HG02973 (cell line): ENCODE data around the gene ZC3H10.
A peak's percentile ranks its signal among the peaks of the same experiment; 100 is the strongest.
"Not testable (repeated sequence)": the region's sequence is repeated elsewhere in the genome, so short reads cannot be mapped to it uniquely, and the experiment has no call there.

Experiments used
- ATAC-seq: cut with Tn5 transposase; IDR thresholded peaks from one replicate; pipeline ENCODE4 v1.9.1; 2021; ENCODE audit warnings: moderate library complexity; ENCODE audit not compliant: unreplicated experiment

ZC3H10 gene

GRCh38 chr12:56152756-56153677 lies 35.0 kb downstream of the ZC3H10 start:
- ATAC-seq = no peak

GRCh38 chr12:56153678-56154065 lies 35.6 kb downstream of the ZC3H10 start:
- no peak for ATAC-seq

- no peak for ATAC-seq
These were observed 36.2 kb downstream of the ZC3H10 start for GRCh38 chr12:56154246-56154771.

- no peak for ATAC-seq
These were observed 36.8 kb downstream of the ZC3H10 start for GRCh38 chr12:56154818-56155217.

GRCh38 chr12:56155256-56155845 lies 37.3 kb downstream of the ZC3H10 start:
- no peak for ATAC-seq

GRCh38 chr12:56156464-56157200 lies 38.6 kb downstream of the ZC3H10 start:
- ATAC-seq = not testable (repeated sequence)

- peak; percentile 35 for ATAC-seq
These were observed 39.3 kb downstream of the ZC3H10 start for GRCh38 chr12:56157201-56158028.

GRCh38 chr12:56158029-56158925 lies 40.2 kb downstream of the ZC3H10 start, which contains the start of gene MYL6:
TSS of gene MYL6 (plus strand) at chr12:56158359. CDS start at chr12:56158402, 43 bp downstream.
- peak; percentile 73 for ATAC-seq

- no peak for ATAC-seq
These were observed 40.9 kb downstream of the ZC3H10 start for GRCh38 chr12:56158926-56159461.

- ATAC-seq = no peak
These were observed 41.6 kb downstream of the ZC3H10 start for GRCh38 chr12:56159482-56160192.

GRCh38 chr12:56160193-56160763 lies 42.2 kb downstream of the ZC3H10 start:
- no peak for ATAC-seq

- ATAC-seq = no peak
These were observed 43.0 kb downstream of the ZC3H10 start for GRCh38 chr12:56160894-56161689.

GRCh38 chr12:56161690-56162351 lies 43.8 kb downstream of the ZC3H10 start:
- ATAC-seq = no peak

GRCh38 chr12:56162468-56163290 lies 44.6 kb downstream of the ZC3H10 start:
- ATAC-seq = no peak

- ATAC-seq = no peak
These were observed 45.7 kb downstream of the ZC3H10 start for GRCh38 chr12:56163533-56164344.
